Right lobe of liver (tissue), 4 donors: ENCODE data around the gene STX4.

Source experiments
- CTCF ChIP-seq, 4 donors: fragments of 200-600 bp in 3 of 4; fragments of 450-650 bp in 1 of 4; IDR thresholded peaks; one replicate each; pipeline versions ENCODE4 v1.5.1 to v1.8.0; 2016 to 2022; ENCODE audit warnings: antibody characterized with exemption in 4 of 4, mild to moderate bottlenecking in 2 of 4
- POLR2A ChIP-seq: fragments of 450-650 bp; IDR thresholded peaks from one replicate; pipeline ENCODE4 v1.6.1; 2017; ENCODE audit warnings: antibody characterized with exemption, mild to moderate bottlenecking
- donor health status: DM: no; HTN: no; CAD: no.
- donor health status: DM: no; HTN: no; CAD: no.
- donor health status: DM: no; HTN: yes; CAD: no.

- no peak for TF ChIP-seq CTCF (IDR thresholded peaks at IDR 0.05)
- TF ChIP-seq POLR2A: no peak
These were observed 24.2 kb upstream of the STX4 start for GRCh38 chr16:31009120-31009519.
